HG03060 (cell line): Measurements from ENCODE around the gene PAX5.

Experiments used
- ATAC-seq: cut with Tn5 transposase; IDR thresholded peaks from one replicate; pipeline ENCODE4 v1.9.1; 2021; ENCODE audit warnings: low read depth, moderate number of reproducible peaks; ENCODE audit not compliant: unreplicated experiment

Gene PAX5

DNA sequence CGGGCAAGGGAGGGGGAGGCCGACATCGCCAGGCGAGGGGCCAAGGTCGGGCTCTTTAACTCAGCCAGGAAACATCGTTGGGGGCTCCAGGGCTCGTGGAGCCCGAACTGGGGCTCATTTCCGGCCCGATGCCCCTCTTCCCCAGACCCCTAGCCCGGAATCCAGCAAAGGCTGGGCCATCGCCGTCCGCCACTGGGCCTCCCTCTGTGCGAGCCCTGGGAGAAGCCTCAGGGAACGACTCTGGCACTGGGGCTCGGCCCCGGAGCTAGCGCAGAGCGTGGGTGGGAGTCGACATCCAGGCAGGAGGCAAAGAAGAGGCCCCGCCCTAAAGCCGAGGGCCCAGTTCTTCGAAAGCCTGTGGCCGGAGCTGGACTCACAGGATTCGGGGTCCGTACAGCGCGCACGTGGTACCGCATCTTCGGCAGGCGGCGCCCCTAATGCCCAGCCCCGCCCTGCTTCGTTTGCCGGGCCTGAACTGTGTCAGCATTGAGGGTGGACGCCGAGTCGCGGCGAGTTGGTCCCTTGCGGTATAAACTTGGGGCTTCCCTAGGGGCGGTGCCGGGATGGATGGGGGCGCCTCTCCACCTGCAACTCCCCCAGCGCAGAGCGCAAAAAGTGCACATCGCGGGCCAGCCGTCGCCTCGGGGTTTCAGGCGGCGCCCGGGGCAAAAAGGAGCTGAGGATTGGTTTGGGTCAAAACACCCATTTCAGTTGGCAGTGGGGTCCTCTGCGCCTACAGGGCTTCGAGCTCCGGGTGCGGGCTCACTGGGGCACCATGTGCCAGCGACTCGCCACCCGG lies 3.6 kb upstream of the PAX5 start:
- ATAC-seq = no peak

DNA sequence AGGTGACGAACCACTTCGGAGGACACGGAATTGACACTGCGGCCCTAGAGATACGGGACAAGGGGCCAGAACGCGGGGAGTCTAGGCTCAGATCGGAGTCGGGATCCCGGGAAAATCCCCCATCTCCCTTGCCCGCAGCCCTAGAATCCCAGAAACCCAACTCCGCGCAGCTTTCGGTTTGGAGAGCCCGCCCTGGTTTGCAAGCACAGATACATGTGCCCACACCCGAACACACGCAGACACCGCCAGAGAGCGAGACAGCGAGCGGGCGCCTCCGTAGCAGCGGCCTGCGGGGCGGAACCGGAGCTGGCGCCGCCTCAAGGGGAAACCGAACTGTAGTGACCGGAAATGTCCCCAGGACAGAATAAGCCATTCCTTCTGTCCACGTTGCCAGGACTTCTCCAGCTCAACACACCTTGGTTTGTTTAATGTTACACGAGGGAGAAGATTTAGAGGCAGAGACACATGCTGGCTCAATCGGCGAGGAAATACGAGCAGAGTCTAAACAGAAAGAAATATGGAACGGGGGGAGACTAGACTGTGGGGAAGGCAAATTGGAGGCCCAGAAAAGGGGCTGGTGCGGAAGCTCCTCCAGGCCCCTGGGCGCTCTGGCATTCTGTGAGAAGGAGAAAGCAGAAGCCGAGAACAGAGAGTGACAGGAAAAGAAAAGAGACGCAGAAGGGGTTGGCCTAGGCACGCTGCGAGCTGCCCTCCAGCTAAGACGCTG lies 2.9 kb upstream of the PAX5 start:
- ATAC-seq = no peak

DNA sequence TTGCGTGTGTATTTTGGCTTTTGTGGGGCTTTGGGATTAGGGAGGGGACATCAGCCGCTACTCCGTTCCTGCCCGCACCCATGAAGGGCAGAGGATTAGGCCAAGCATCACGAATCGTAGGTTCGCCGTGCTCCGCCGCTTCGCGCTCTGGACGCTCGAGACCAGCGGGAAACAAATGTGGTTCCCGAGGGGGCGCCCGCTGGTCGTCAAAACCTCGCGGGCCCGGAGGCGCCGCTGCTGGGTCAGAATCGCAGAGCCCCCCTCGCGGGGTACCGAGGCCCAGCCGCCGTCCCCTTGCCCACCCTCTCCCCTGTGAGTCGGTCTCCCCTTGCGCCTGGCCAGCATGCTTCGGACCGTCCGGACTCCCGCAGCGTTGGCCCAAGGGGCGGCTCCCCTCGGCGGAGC lies 2.3 kb upstream of the PAX5 start:
- ATAC-seq = no peak

DNA sequence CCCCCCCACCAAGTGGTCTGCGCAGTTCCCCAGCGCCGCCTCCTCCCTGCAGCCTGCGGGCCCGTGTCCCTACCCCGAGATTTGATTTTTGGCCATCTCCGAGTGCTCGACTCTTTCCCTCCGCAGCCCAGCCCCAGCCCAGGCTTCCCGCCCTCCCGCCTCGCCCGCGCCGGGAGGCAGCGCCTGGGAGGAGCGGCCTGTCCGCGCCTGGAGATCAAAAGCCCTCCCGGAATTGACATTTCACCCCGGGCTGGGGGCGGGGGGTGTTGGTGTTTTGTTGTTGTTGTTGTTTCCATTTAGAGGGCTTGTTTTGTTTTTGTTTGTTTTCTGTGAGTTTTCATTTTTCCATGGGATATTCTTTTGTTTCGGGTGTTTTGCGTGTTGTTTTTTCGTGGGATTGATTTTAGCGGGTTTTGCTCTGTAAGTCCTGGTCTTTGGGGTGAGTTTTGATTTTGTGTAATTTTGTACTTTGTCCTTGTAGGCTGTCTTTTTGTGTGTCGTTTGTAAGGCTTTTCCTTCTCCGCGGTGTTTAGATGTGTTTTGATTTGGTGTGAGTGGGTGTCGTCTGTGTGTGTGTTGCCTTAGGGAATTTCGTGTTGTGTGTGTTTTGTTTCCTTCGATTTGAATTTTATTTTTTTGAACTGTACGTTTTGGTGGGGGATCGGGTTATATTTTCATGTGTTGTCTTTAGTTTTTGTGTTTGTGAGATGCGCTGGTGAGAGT lies 1.7 kb upstream of the PAX5 start:
- no peak for ATAC-seq

DNA sequence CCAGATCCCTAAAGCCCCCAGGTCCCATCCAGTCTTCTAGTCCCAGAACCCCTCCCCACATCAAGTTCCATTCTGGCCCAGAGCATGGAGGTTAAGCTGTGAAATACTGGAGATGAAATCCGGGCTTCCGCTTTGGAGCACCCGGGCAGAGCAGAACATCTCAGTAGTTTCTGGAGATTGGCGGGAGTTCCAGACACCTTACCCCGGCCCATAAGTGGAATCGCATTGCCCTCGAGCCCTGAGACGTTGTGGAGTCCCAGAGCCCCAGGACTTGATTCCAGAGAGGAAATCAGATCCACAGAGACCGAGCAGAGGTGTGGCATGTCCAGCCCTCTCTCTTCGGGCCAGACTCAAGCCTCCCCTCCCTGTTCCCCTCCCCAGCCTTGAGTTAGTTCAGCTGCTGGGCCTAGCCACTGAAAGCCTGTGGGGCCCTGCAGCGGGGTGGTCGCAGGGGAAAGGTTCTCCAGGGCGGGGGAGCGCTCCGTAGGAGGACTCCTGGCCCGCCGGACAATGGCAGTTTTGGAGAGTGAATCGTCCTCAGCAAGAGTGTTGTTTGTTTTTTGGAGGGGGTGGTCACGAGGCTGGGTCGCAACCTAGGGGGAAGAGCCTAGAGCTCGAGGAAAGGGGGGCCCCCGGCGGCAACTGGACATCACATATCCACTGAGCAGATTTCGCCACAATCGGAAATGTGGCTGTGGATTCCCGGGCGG lies 1.0 kb upstream of the PAX5 start:
- ATAC-seq = no peak

DNA sequence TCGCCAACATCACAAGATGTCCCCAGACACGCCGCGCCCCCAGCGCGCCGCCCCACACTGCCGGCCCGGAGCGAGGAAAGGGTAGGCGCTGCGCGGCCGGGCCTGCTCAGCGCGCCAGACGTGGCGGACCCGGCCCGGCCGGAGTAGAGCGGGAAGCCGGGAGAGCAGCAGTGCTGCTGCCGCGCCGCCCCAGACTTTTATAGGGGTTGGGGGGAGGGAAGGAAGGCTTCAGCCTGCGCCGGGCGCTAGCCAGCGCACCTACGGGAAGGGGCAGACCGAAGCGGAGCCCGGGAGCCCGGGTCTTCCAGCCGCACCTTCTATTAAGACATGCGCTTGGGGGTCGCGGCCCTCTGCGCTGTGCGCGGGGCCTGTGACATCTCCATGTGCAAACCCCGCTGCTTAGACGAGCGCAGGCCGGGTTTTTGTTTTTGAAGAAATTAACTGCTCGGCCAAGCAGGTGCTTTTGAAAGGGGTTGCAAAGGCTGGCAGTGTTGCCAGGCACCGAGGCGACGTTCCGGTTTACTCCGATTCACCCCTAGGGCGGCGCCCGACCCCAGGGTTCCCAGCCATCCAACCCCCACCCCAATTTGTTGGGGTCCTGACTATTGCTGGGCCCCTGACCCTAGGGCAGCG lies 353 bp upstream of the PAX5 start:
- ATAC-seq = no peak

DNA sequence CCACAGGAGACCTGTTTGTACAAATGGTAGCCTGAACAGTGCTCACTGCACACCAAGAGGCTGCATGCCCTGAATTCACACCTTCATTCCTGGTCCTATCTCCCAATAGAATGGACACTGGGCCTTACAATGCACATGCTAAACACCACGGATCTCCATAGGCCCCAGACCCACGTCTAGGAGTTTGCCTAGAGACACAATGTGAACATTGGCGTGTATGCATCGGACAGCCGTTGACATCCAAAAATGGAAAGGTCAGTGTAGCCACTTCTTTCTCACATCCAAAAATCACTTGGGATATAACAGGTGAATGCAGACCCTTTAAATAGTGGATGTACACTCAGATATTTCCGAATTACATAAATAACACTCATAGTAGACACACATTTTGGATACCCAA lies 927 bp downstream of the PAX5 start:
- ATAC-seq = no peak

DNA sequence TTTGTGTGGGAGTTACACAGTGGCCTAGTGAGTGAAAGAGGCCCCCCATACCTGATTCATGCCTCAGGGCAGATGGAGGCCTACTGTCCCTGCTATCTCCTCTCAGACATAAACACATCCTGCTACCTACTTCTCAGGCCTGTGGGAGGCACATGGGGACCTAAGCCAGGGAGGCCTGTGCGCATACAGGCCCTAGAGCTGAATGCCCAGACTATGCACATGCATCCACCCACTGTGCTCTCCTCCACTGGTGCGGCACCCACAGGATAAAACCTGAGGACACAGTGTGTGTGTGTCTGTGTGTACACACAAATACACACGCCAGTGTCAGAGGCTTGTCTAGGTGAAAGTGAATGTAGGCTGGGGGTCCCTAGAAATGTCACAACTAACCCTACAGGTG lies 1.4 kb downstream of the PAX5 start:
- ATAC-seq = no peak

DNA sequence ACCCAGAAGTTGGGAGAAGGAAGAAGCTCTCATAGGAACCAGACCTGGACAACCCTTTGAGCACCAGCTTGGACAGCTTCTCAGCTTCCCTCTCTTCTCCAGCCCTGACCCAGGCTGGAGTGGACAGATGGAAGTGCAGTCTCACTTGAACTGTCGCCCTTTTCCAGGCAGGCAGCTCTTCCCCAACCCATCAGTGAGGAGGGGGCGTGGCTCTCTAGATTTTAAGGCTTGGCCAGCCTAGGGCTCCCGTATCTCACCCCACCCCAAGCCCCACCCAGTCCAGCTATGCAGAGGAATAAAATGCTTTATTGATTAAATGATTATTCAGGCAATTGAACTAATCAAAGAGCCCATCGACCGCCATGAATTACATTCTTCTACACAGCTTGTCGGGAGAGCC lies 2.2 kb downstream of the PAX5 start:
- ATAC-seq = no peak

DNA sequence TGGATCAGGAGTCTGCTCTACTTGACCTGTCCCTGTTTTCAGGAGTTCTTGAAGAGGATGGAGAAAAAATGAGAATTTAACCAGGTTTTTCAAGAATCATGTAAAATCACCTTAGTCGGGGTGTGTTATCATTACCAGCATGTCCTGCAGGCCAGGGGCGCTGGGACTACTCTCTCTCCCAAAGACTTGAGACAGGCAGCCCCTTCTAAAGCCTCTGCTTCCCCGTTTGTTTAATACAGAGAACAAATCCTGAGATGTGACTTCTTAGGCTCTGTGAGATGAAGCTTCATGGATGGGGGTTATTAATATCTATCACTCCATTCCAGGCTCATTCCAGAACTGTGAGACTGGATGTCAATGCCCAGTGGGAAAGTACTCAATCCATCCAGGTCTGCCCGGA lies 3.0 kb downstream of the PAX5 start:
- ATAC-seq = no peak

DNA sequence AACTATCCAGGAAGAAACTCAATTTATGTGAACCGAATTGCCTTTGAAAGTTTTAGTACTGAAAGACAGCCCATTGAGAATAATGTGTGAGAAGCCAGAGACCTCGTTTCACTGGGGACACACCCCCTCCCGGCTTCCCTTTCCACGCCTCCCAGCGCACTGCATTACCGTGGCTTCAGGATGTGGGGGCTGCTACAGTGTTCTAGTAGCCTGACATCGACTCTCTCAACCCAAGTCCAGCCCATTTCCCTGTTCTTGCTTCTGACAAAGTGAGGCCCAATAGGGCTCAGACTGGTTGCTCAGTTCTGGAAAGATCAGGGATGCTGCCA lies 3.5 kb downstream of the PAX5 start:
- no peak for ATAC-seq

DNA sequence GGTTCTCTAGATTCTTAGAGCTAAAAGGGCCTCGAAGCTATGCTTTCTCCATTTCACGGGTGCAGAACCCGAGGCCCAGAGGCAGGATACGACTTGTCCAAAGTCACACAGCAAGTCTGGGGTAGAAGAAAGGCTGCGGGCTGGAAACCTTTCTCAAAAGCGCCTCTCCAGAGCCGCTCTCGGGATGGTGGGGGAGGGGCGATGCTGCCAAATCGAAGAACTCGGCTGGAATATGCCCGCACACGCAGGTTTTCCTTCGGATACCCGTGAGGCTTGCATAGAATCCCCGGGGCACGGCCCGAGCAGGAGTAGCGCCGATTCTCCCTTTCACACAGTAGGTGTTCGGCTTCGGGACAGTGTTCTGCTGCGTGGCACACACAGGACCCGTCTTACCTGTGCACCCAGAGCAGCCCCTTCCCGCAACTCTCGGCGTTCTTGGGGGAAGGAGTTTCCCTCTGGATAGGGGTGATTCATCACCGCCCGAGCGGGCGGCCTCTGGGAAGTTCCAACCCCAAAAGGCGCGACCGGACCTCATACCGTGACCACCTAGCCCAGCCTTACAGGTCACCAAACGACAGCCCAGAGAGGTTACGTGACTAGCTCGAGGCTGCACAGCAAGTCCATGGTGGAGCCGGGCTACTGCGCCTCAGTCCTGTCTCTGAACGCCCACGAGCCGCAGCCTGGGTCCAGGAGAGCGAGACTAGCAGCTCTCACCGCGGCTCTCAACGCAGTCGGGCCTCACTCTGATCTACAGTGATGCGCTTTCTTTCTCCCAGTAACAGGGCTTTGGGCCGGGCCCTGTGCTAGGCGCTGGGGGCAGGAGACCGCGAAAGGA lies 4.1 kb downstream of the PAX5 start:
- no peak for ATAC-seq

DNA sequence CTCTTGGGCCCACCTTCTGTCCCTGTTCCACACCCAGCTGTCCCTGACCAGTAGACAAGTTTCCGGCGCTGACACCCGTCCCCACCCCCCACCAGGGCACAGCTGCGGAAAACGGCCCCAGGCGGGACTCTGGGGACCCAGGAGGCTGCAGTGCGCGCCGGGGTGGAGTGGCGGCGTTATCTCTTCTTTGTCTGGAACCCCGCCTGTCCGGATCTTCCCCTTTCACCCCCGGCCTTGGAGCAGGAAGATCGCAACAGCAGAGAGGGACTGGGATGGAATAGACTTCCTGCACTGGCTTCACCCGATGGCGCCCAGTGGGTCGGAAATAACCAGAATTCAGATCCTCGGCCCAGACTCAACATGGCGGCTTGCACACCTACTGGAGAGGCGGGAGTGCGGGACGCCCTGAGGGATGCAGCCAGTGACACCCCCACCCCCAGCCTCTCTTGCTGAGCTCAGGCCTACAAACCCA lies 4.7 kb downstream of the PAX5 start:
- ATAC-seq = no peak

DNA sequence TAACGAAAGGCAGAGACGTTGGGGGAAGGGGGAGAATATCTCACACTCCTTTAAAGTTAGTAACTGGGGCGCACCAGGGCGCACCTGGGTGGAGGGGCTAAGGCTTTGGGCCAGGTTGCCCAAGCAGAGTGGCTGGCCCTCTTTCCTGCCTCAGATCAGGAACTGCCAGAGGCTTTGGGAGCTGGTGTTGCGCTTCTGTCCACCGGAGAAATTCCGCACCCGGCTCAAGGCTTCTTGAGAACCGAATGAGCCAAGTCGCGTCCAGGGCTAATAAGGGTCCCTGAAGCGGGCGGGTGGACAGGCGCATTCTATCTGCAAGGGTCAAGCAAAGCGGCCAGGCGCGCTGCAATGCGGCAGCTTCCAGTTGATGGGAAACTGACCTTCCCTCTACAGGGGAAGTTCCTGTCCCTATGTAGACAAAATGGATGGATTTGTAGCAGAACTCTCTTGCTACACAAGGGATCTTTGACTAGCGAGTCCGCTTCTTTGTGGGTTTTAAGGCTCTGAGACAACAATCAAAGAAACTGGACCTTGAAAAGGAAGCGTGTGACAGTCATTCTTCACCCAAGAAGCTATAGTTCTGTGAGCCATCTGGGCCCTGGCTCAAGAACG lies 5.5 kb downstream of the PAX5 start:
- no peak for ATAC-seq

DNA sequence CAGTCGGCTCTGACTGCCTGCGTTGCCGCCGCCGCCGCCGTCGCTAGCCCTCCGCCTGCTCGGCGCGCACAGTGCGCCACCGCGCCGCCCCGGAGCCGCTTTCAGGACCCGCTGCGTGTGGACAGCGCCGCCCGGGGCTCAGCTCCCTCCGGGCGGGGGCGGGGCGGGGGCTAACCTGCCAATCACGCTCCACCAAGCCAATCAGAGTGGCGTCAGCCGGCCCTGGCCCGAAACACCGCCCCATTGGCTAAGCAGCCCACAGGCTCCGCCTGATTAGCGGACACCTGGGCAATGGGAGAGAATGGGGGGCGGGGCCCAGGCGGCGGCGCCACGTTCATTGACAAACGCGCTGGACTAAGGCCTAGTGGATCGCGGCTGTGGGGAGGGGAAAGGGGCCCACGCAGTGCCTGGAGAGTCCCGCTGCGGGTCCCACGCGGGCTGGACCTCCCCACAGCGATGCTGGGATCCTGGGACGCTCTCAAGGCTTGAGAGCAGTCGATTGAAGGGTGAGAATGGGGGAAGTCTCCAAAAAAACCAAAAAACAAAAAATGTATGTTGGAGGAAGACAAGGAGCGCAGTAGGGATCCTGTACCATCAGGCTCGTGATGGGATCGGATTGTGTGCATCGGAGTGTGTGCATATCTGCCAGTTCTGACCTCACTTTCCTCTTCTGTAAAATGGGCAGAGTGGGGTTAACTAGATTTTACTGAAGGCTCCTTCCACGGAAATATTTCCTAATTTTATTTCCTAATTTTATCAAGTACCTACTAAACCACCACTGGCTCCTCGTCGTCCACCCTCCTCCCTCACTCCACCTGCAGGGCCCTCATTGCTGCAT lies 6.3 kb downstream of the PAX5 start:
- ATAC-seq = peak; percentile 55

DNA sequence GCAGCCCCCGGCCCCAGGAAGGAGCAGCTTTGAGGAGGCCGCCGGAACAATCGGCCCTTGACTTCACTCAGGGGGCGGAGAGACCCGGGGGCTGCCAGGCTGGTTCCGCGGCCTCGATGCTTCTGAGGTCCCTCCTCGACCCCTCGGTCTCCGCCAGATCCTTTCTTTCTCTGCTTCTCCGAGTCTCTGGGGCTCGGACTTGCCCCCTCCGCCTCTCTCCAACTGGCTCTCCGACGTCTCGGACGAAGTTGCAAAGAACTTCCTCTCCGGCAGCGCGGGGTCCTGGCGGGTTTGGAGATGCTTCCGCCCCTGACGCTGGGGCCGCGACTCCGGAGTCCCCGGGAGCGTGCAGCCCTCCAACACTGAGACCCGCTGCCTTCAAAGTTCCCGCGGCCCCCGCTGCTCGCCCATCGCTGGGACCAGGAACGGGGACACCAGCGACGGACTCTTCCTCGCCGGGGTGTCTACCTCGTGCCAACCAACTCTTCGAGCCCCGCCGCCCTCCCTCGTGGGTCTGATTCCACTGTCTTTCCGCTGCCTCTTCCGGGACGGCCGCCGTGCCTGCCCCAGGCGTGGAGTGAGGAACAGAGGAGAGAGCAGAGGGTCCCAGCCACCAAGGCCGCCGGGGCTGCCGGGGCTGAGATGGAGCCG lies 7.0 kb downstream of the PAX5 start:
- no peak for ATAC-seq

DNA sequence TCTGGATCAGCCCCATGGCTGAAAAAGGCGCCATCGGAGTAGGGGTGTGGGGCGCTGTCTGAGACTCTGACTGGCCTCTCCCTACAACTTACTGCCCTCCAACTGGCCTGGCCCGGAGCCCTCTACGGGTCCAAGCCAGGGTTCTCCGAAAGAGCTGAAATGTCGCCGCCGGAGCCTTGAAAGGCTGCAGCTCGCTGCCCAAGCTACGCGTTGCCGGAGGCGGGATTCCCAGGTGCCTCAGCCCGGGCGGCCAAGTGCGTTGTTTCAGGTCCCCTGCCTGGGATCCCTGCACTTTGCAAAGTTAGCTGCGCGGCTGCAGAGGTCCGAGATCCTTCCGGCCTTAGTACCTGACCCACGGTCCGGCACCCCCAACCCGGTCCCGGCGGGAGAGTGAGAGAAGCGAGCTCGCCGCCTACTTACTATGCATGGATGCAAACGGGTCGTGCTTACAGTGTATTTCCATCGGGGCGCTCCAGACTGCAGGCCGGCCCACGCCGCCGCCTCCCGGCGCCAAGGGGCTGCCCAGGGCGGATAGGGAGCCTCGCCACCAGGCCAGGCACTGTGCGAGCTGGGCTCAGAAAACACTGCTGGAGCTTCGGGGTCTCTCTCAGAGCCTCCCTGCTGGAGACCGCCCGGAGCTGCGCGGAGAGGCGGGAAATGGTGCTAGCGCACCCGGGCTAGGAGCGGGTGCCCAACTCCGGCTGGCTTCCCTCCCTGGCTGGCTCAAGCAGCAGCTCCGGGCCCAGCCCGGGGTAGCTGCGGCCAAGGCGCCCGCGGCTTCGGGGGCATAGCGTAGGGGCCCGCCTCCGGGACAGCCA lies 7.7 kb downstream of the PAX5 start:
- no peak for ATAC-seq
